ENCODE data around the gene MAP1LC3B. TPM values are rescaled to one million over a fixed set of nuclear protein-coding genes. Genes with fewer than 3 reads are reported as not detected.

MAP1LC3B gene
- total RNA-seq, 1 donor, result 44.5 TPM

- H3K9me3 ChIP-seq (ENCODE audit: low read depth, low read length), result no peaks in the 10 kb centered on the region
- no peaks in the 10 kb centered on the region for H3K27me3 ChIP-seq (ENCODE audit: insufficient read depth, low read length)
- DNase-seq (ENCODE audit: insufficient read length, low spot score, missing footprints), result no peak
- no peaks in the 10 kb centered on the region for H3K36me3 ChIP-seq (ENCODE audit: insufficient read depth, low read length)
- H3K4me1 ChIP-seq (ENCODE audit: insufficient read depth, low read length), result peaks cover 10% of the 10 kb centered on the region
- H4K20me1 ChIP-seq (ENCODE audit: insufficient read depth, low read length), result peaks cover 57% of the 10 kb centered on the region
- TF ChIP-seq, protein P1, sequence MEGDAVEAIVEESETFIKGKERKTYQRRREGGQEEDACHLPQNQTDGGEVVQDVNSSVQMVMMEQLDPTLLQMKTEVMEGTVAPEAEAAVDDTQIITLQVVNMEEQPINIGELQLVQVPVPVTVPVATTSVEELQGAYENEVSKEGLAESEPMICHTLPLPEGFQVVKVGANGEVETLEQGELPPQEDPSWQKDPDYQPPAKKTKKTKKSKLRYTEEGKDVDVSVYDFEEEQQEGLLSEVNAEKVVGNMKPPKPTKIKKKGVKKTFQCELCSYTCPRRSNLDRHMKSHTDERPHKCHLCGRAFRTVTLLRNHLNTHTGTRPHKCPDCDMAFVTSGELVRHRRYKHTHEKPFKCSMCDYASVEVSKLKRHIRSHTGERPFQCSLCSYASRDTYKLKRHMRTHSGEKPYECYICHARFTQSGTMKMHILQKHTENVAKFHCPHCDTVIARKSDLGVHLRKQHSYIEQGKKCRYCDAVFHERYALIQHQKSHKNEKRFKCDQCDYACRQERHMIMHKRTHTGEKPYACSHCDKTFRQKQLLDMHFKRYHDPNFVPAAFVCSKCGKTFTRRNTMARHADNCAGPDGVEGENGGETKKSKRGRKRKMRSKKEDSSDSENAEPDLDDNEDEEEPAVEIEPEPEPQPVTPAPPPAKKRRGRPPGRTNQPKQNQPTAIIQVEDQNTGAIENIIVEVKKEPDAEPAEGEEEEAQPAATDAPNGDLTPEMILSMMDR (IDR thresholded peaks at IDR 0.05; ENCODE audit: extremely low read depth, low read depth, low read length), result no peak
- H3K4me2 ChIP-seq (ENCODE audit: insufficient read depth, low read length), result no peak overlapping the region
- H2AFZ ChIP-seq (ENCODE audit: low read length), result no peak overlapping the region
- H3K79me2 ChIP-seq (ENCODE audit: insufficient read depth, low read length), result peaks cover 92% of the 10 kb centered on the region
- no peak overlapping the region for H3K27ac ChIP-seq (ENCODE audit: low read depth, low read length)
- no peak overlapping the region for H3K4me3 ChIP-seq (ENCODE audit: insufficient read depth, low read length)
Observed at GRCh38 chr16:87371261-87371866, 20.8 kb upstream of the MAP1LC3B start.

DNA sequence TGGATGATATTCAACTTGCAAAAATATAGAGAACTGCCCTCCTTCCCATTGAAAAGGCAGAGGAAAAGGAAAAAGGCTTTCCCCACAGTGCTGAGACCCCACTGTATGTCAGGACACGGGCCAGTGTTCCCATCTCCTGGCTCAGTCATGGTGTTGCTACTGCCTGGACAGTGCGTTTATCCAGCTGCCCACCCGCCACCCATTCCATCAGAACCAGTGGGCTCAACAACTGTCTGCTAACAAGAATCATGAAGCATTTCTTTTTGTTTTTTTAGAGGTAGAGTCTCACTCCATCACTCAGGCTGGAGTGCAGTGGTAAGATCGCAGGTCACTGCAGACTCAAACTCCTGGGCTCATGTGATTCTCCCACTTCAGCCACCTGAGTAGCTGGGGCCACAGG, 19.8 kb upstream of the MAP1LC3B start:
- no peaks in the 10 kb centered on the region for H3K36me3 ChIP-seq (ENCODE audit: insufficient read depth, low read length)
- H3K27me3 ChIP-seq (ENCODE audit: insufficient read depth, low read length), result no peaks in the 10 kb centered on the region
- H3K9me3 ChIP-seq (ENCODE audit: low read depth, low read length), result no peaks in the 10 kb centered on the region
- H2AFZ ChIP-seq (ENCODE audit: low read length), result no peak overlapping the region
- H4K20me1 ChIP-seq (ENCODE audit: insufficient read depth, low read length), result peaks cover 59% of the 10 kb centered on the region
- H3K4me1 ChIP-seq (ENCODE audit: insufficient read depth, low read length), result peaks cover 13% of the 10 kb centered on the region
- DNase-seq (ENCODE audit: insufficient read length, low spot score, missing footprints), result no peak
- no peak overlapping the region for H3K4me2 ChIP-seq (ENCODE audit: insufficient read depth, low read length)
- peaks cover 92% of the 10 kb centered on the region for H3K79me2 ChIP-seq (ENCODE audit: insufficient read depth, low read length)
- no peak overlapping the region for H3K27ac ChIP-seq (ENCODE audit: low read depth, low read length)
- H3K4me3 ChIP-seq (ENCODE audit: insufficient read depth, low read length), result no peak overlapping the region
- TF ChIP-seq, protein P1 (IDR thresholded peaks at IDR 0.05; ENCODE audit: extremely low read depth, low read depth, low read length), result no peak

DNA sequence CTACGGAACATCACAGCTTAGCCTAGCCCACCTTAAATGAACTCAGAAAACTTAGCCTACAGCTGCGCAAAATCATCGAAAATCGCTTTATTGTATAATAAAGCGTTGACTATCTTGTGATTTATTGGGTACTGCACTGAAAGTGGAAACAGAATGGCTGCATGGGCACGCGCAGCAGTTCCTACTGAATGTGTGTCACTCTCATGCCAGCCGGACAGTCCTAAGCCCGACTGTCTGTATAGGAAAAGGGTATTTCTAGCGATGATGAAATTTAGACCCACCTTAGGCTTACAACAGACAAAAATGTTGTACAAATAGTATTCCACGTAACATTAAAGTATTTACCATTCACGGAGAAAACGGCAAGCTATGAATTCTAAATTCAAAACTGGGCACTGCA, 17.8 kb upstream of the MAP1LC3B start:
- Histone ChIP-seq H3K36me3 (ENCODE audit: insufficient read depth, low read length) (no peaks in the 10 kb centered on the region), H3K4me3 (ENCODE audit: insufficient read depth, low read length) (no peak overlapping the region), H3K4me1 (ENCODE audit: insufficient read depth, low read length) (peaks cover 13% of the 10 kb centered on the region), H2AFZ (ENCODE audit: low read length) (no peak overlapping the region), H3K4me2 (ENCODE audit: insufficient read depth, low read length) (no peak overlapping the region), H3K79me2 (ENCODE audit: insufficient read depth, low read length) (peaks cover 93% of the 10 kb centered on the region), H3K9me3 (ENCODE audit: low read depth, low read length) (no peaks in the 10 kb centered on the region), H3K27me3 (ENCODE audit: insufficient read depth, low read length) (no peaks in the 10 kb centered on the region), H3K27ac (ENCODE audit: low read depth, low read length) (no peak overlapping the region), H4K20me1 (ENCODE audit: insufficient read depth, low read length) (peaks cover 43% of the 10 kb centered on the region)
- peak; percentile 68 for DNase-seq (ENCODE audit: insufficient read length, low spot score, missing footprints)
- TF ChIP-seq, protein P1 (IDR thresholded peaks at IDR 0.05; ENCODE audit: extremely low read depth, low read depth, low read length), result no peak

DNA sequence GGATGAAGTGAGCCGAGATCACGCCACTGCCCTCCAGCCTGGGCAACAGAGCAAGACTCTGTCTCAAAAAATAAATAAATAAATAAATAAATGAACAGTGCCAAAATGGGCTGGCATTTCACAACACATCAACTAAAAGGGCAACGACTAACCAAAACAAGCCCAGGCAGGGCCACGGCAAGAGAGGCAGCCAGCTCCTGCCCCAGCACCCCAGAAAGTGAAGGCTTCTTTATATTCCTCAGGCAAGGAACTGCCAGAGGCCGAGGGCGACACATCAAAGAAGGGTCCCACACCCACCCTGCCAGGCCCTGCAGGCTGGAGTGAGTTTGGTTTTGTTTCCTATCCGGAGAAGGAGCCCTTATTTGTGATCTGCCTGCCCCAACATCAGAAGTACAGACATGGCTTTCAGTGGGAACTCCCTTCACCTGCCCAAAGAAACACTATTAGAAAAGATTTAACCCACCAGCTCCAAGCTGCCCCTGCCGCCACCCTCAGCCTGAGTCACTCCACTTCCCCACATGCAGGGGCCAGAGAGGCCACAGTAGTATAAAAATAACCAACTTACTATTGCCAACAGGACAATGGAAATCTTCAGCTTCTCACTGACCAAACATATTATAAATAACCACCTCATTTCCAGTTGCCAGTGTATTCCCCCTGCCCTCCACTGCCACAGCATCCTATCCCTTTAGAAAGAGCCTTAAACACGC, 16.6 kb upstream of the MAP1LC3B start:
- no peaks in the 10 kb centered on the region for H3K27me3 ChIP-seq (ENCODE audit: insufficient read depth, low read length)
- H3K9me3 ChIP-seq (ENCODE audit: low read depth, low read length), result no peaks in the 10 kb centered on the region
- H4K20me1 ChIP-seq (ENCODE audit: insufficient read depth, low read length), result peaks cover 36% of the 10 kb centered on the region
- peaks cover 14% of the 10 kb centered on the region for H3K4me1 ChIP-seq (ENCODE audit: insufficient read depth, low read length)
- DNase-seq (ENCODE audit: insufficient read length, low spot score, missing footprints), result peak; percentile 95
- peaks cover 94% of the 10 kb centered on the region for H3K79me2 ChIP-seq (ENCODE audit: insufficient read depth, low read length)
- H3K36me3 ChIP-seq (ENCODE audit: insufficient read depth, low read length), result no peaks in the 10 kb centered on the region
- no peak overlapping the region for H2AFZ ChIP-seq (ENCODE audit: low read length)
- H3K4me2 ChIP-seq (ENCODE audit: insufficient read depth, low read length), result peak overlapping the region; percentile 54
- no peak overlapping the region for H3K4me3 ChIP-seq (ENCODE audit: insufficient read depth, low read length)
- H3K27ac ChIP-seq (ENCODE audit: low read depth, low read length), result peak overlapping the region; percentile 70
- TF ChIP-seq, protein P1 (IDR thresholded peaks at IDR 0.05; ENCODE audit: extremely low read depth, low read depth, low read length), result no peak
